Camera-type eye (tissue), 1 donor: ENCODE results near the gene ETV3L. TPM values are rescaled to one million over a fixed set of nuclear protein-coding genes. Genes with fewer than 3 reads are reported as not detected.

Experiments used
- total RNA-seq: library from RNA; depleted of rRNA; stranded (reverse); fragments of >200 nt; gene quantifications from one replicate; pipeline ENCODE4 v1.2.3, GENCODE V29; 2014

Gene ETV3L
- total RNA-seq: not detected

GRCh38 chr1:157099633-157100009, at the start of gene ETV3L:
Gene ETV3L, minus strand, starts transcription at chr1:157099808. Its CDS starts 285 bp downstream, at chr1:157099523.

GRCh38 chr1:157138220-157139051, 38.8 kb upstream of the ETV3L start, which contains the start of gene ETV3:
Gene ETV3, minus strand, starts transcription at chr1:157138395. Its CDS starts 2,043 bp downstream, at chr1:157136352.

GRCh38 chr1:157045250-157046218, 54.1 kb downstream of the ETV3L start, which contains the start of gene ARHGEF11:
Gene ARHGEF11, minus strand, starts transcription at chr1:157045742. Its CDS starts 1,412 bp downstream, at chr1:157044330.

Other genes with a start within 250 kb of the ETV3L start
- 0.22 TPM for gene INSRR, start 240.7 kb downstream of the ETV3L start, total RNA-seq
- 3.4 TPM for gene NTRK1, start 238.9 kb downstream of the ETV3L start, total RNA-seq
- gene PEAR1, start 206.1 kb downstream of the ETV3L start, total RNA-seq: 13.7 TPM
- gene LRRC71, start 179.2 kb downstream of the ETV3L start, total RNA-seq: not detected
- gene ARHGEF11, start 54.1 kb downstream of the ETV3L start, total RNA-seq: 49.9 TPM
- gene ETV3, start 38.6 kb upstream of the ETV3L start, total RNA-seq: 24.2 TPM